Measurements from ENCODE around the gene ZBTB37.
"Not testable (repeated sequence)": the region's sequence is repeated elsewhere in the genome, so short reads cannot be mapped to it uniquely, and the experiment has no call there.

DNA sequence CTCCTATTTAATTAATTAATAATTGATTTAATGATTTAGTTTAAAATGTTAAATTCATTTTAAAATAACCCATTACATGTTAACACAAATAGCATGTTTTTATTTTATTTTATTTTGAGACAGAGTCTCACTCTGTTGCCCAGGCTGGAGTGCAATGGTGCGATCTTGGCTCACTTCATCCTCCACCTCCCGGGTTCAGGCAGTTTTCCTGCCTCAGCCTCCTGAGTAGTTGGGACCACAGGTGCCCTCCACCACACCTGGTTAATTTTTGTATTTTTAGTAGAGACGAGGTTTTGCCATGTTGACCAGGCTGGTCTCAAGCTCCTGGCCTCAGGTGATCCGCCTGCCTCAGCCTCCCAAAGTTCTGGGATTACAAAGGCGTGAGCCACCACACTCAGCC, 8.6 kb upstream of the ZBTB37 start:
- TF ChIP-seq, protein P1, sequence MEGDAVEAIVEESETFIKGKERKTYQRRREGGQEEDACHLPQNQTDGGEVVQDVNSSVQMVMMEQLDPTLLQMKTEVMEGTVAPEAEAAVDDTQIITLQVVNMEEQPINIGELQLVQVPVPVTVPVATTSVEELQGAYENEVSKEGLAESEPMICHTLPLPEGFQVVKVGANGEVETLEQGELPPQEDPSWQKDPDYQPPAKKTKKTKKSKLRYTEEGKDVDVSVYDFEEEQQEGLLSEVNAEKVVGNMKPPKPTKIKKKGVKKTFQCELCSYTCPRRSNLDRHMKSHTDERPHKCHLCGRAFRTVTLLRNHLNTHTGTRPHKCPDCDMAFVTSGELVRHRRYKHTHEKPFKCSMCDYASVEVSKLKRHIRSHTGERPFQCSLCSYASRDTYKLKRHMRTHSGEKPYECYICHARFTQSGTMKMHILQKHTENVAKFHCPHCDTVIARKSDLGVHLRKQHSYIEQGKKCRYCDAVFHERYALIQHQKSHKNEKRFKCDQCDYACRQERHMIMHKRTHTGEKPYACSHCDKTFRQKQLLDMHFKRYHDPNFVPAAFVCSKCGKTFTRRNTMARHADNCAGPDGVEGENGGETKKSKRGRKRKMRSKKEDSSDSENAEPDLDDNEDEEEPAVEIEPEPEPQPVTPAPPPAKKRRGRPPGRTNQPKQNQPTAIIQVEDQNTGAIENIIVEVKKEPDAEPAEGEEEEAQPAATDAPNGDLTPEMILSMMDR (IDR thresholded peaks at IDR 0.05) = not testable (repeated sequence)
- not testable (repeated sequence) for TF ChIP-seq POLR2A (IDR thresholded peaks at IDR 0.05); POLR2AphosphoS5 (IDR thresholded peaks at IDR 0.05; ENCODE audit: insufficient read depth in 1 of 2, low read depth in 1 of 2)

Data from vagina (tissue), 2 donors.